Common myeloid progenitor, CD34-positive (primary cell): ENCODE results near the gene OR51V1.

Experiments used
- CTCF ChIA-PET: fragments of 350-600 bp; sonication (Branson Sonifier 250); formaldehyde crosslinking; loops from one replicate; lab custom pipeline; 2021; ENCODE audit warnings: antibody characterized with exemption; lab: Charles Lee
- POLR2A ChIA-PET: fragments of 350-600 bp; sonication (Branson Sonifier 250); formaldehyde crosslinking; loops from one replicate; lab custom pipeline; 2021; ENCODE audit warnings: antibody characterized with exemption; lab: Charles Lee
- DNase-seq, 3 donors: peaks; one replicate each; pipeline versions ENCODE4 v3.0.0 to v3.0.0-alpha.2; 2013
- H3K27ac ChIP-seq, 2 experiments: 1 replicate in 1 of 2; 2 replicates in 1 of 2; pipeline ENCODE4 v1.7.0; 2013; ENCODE audit warnings: inconsistent platforms in 2 of 2, low read length in 2 of 2, mild to moderate bottlenecking in 2 of 2, low read depth in 1 of 2, moderate library complexity in 1 of 2; ENCODE audit not compliant: severe bottlenecking in 2 of 2, insufficient read depth in 1 of 2, poor library complexity in 1 of 2
- H3K27me3 ChIP-seq, 5 experiments: replicated peaks in 2 of 5; 1 replicate in 3 of 5; 2 replicates in 2 of 5; pipeline versions ENCODE4 v1.6.1 to v1.7.0; 2013; ENCODE audit warnings: low read length in 4 of 5, mild to moderate bottlenecking in 2 of 5, moderate library complexity in 2 of 5, inconsistent platforms in 1 of 5; ENCODE audit not compliant: insufficient read depth in 5 of 5, control insufficient read depth in 4 of 5
- H3K36me3 ChIP-seq, 4 experiments: 1 replicate in 2 of 4; 2 replicates in 2 of 4; pipeline versions ENCODE4 v1.6.1 to v1.7.0; 2013; ENCODE audit warnings: low read length in 3 of 4, control low read depth in 1 of 4, mild to moderate bottlenecking in 1 of 4; ENCODE audit not compliant: control insufficient read depth in 4 of 4, insufficient read depth in 4 of 4
- H3K4me1 ChIP-seq, 4 experiments: 1 replicate in 3 of 4; 2 replicates in 1 of 4; pipeline versions ENCODE4 v1.6.1 to v1.7.1; 2013; ENCODE audit warnings: low read length in 3 of 4, mild to moderate bottlenecking in 3 of 4, control low read depth in 1 of 4, inconsistent platforms in 1 of 4, moderate library complexity in 1 of 4; ENCODE audit not compliant: control insufficient read depth in 4 of 4, insufficient read depth in 4 of 4; ENCODE audit errors: control extremely low read depth in 1 of 4
- H3K4me3 ChIP-seq, 7 experiments: 1 replicate in 4 of 7; 2 replicates in 3 of 7; pipeline versions ENCODE4 v1.5.1 to v1.7.0; 2013; ENCODE audit warnings: mild to moderate bottlenecking in 7 of 7, low read length in 6 of 7, moderate library complexity in 6 of 7, inconsistent platforms in 2 of 7, low read depth in 2 of 7, control low read depth in 1 of 7; ENCODE audit not compliant: insufficient read depth in 4 of 7, control insufficient read depth in 1 of 7; ENCODE audit errors: extremely low read depth in 1 of 7
- H3K9me3 ChIP-seq, 5 experiments: 1 replicate in 4 of 5; 2 replicates in 1 of 5; pipeline versions ENCODE4 v1.6.1 to v1.7.1; 2013; ENCODE audit warnings: low read length in 4 of 5, mild to moderate bottlenecking in 2 of 5, inconsistent platforms in 1 of 5, low read depth in 1 of 5, moderate library complexity in 1 of 5; ENCODE audit not compliant: control insufficient read depth in 4 of 5, insufficient read depth in 2 of 5; ENCODE audit errors: control extremely low read depth in 1 of 5
- WGBS: methylation state at CpG from one replicate; pipeline ENCODE4 v1.1.5; 2013; ENCODE audit not compliant: insufficient coverage; 5-methylcytosine and 5-hydroxymethylcytosine counted together

The OR51V1 gene

DNA sequence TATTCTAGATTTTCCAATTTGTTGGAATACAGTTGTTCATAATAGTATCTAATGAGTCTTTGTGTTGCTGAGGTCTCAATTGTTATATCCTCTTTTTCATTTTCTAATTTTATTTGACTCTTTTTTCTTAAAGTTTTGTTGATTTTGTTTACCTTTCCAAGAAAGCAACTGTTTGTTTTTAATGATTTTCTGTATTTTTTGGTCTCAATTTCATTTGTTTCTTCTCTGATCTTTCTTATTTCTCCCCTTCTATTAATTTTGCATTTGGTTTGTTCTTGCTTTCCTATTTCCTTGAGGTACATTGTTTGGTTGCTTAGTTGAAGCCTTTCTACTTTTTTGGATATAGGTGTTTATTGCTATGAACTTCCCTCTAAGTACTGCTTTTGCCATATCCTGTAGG, 40.7 kb downstream of the OR51V1 start:
- Histone ChIP-seq H3K27ac (no peak overlapping the region), H3K4me3 (no peak overlapping the region), H3K27me3 (no peaks in the 10 kb centered on the region), H3K4me1 (no peaks in the 10 kb centered on the region), H3K36me3 (no peaks in the 10 kb centered on the region), H3K9me3 (no peaks in the 10 kb centered on the region)
- POLR2A ChIA-PET, result no interaction called here
- no peak for DNase-seq
- CTCF ChIA-PET, result no interaction called here

DNA sequence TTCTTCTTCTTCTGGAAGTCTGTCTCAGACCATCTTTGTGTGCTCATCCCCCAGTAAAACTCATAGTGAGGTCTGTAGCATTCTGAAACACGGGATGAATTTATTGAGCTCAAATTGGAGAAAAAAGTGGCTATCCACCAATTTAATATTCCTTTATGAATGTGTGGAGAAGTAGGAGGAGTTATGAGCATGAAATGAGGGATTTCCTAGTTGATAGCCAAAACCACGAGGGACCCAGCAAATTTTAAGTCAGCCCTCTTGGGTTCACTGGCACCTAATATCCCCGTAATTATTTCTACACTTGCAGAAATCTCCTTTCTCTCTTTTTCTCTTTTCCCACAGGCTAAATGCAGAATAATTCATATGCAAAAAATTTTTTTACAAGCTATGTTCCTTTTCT, 45.8 kb downstream of the OR51V1 start, which contains the start of gene OR52A1:
Gene OR52A1, minus strand, starts transcription at position 101 of the 400 bp plus-strand sequence. CDS start 2,388 bp downstream, outside the sequence.
- CTCF ChIA-PET, result no interaction called here
- POLR2A ChIA-PET, result no interaction called here
- Histone ChIP-seq H3K4me3 (no peak within 1 kb of the TSS), H3K27me3 (no peaks in the 10 kb centered on the region), H3K4me1 (no peaks in the 10 kb centered on the region), H3K9me3 (no peaks in the 10 kb centered on the region), H3K36me3 (no peaks in the 10 kb centered on the region), H3K27ac (no peak within 1 kb of the TSS)
- 90% methylated on average over 2 of the region's 3 CpGs for WGBS
- DNase-seq, result no peak

GRCh38 chr11:5153574-5154431, 46.7 kb downstream of the OR51V1 start:
- Histone ChIP-seq H3K4me1 (no peaks in the 10 kb centered on the region), H3K27me3 (no peaks in the 10 kb centered on the region), H3K36me3 (no peaks in the 10 kb centered on the region), H3K27ac (no peak overlapping the region), H3K4me3 (no peak overlapping the region), H3K9me3 (no peaks in the 10 kb centered on the region)
- ChIA-PET POLR2A (interaction anchor here (0.8 kb wide), 1 partner anchor 128 kb away, joined by 3 read pairs; no protein-coding TSS in a partner anchor), CTCF (no interaction called here)
- 83% methylated on average over 1 of the region's 3 CpGs for WGBS
- peak in 2 of 3 donors; percentile 7 to 30 for DNase-seq

- Histone ChIP-seq H3K4me3 (no peak overlapping the region), H3K9me3 (no peaks in the 10 kb centered on the region), H3K27ac (no peak overlapping the region), H3K27me3 (no peaks in the 10 kb centered on the region), H3K4me1 (no peaks in the 10 kb centered on the region), H3K36me3 (no peaks in the 10 kb centered on the region)
- POLR2A ChIA-PET, result no interaction called here
- CTCF ChIA-PET, result no interaction called here
- peak; percentile 6 to 70 (median 35) for DNase-seq
- WGBS, result 79% methylated on average over 3 of the region's 3 CpGs
Observed at GRCh38 chr11:5151713-5152153, 48.7 kb downstream of the OR51V1 start.
